NCI-H1694 (cell line): Measurements from ENCODE around the gene MTMR3.

Source experiments
- DNase-seq: peaks from one replicate; lab custom pipeline; 2025; lab: John Stamatoyannopoulos, UW

MTMR3 gene

DNA sequence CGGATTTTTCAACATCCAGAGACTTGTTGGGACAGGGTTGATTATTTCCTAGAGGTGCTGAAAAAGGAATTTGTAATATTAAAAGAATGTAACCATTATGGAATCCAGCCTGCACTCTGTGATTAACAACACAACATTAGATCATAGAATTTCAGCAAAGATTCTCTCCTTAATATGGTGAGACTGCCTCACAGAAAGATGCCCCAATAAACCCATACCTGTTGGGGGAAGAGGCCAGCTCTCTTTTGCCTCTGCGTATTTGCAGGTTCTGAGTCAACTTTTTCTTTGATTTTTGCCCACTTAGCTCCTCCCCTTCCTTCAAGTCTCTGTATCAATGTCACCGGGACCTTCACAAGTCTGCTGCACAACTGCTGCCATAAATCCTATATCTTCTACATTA is 12.4 kb upstream of the MTMR3 start:
- DNase-seq, result no peak

GRCh38 chr22:29871684-29872083 is 11.3 kb upstream of the MTMR3 start:
- DNase-seq, result peak; percentile 68

- no peak for DNase-seq
Measured at GRCh38 chr22:29872144-29872893, 10.7 kb upstream of the MTMR3 start.

DNA sequence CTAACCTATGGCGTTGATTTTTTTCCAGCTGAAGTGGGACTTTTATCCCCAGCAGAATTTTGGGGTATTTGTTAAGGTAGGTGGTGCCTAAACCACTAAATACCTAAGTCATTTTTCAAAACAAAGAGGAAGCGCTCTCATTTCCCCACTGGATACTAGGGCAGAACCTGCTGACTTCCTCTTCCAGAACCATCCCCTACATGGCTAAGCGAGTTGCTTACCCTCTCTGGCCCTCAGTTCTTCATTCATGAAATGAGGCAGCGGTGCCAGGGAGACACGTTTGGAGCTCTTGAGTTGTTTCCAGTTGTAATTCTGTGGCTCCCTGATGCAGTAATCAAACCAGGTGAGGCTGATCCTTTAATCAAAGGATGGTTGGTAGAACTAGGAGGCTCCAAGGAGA is 10.0 kb upstream of the MTMR3 start:
- DNase-seq, result no peak

GRCh38 chr22:29873943-29874342 is 9.0 kb upstream of the MTMR3 start:
- no peak for DNase-seq

DNA sequence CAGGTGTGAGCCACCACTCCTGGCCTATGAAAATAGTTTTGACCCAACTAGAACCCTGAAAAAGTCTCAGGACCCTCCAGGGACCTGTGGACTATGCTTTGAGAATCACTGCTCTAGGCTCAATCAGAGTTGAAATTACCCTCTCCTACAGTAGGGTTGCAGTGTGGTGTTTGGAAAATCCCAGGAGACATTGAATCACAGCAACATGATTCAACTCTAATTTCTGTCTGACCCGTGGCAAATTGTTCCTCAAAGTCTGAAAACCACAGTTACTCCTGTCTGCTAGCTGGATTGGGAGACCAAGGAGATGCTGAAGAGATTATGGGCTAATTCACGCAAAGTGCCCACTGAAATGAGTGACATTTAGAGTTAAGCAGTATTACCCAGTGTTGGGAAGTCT is 5.4 kb upstream of the MTMR3 start:
- DNase-seq, result no peak

DNA sequence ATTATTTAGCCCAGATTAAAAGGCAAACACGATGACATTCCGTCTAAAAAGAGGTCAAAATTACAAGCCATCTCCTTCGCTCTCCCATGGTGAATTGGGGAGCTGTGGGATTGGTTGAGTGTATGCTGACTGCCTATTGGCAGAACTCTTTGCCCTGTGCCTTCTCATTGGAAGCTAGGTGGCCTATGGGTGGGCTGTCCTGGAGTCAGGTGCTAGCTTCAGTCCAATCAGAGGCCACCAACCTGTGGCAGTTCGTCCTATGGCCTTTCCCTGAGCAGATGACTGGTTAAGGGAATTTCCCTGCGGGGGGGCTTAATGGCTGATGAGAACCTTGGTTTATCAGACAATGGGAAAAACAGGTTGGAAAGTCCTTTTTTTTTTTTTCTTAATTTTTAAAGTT is 3.2 kb upstream of the MTMR3 start:
- no peak for DNase-seq

GRCh38 chr22:29882716-29883044 is 294 bp upstream of the MTMR3 start:
- no peak for DNase-seq

DNA sequence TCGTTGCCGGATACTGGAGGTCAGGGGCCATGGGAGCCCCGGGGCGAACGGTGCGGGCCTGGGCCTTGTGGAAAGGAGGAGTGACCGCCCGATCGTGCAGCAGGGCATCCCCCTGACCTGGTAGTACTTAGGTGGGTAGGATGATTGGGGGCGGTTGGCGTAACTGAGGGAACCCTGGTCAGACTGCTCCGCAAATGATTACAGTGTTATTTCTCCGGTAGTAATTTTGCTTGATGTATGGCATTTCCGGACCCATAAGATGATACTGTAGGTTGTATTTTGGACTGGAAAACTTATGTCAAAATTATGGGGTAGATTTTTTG is 762 bp downstream of the MTMR3 start:
- DNase-seq, result no peak

GRCh38 chr22:29885610-29886009 is 2.6 kb downstream of the MTMR3 start:
- no peak for DNase-seq

GRCh38 chr22:29886596-29886995 is 3.6 kb downstream of the MTMR3 start:
- DNase-seq, result no peak

DNA sequence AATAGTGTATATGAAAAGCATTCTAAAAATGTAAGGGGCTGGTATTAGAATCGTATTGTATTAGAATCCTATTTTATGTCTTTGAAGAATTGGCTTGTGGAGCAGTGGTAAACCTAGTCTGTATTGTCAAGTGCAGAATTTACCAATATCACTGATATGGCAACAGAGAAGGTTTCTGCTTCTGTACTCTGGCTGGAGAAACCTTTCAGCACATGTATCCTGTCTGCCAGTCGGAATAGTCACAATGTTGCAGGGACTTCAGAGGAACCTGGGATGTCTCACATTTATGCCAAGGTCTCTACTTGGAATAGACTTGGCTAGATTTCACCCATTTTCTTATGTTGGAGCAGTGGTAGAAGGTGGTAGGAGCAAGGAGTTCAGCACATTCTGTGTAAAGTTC is 4.4 kb downstream of the MTMR3 start:
- no peak for DNase-seq

DNA sequence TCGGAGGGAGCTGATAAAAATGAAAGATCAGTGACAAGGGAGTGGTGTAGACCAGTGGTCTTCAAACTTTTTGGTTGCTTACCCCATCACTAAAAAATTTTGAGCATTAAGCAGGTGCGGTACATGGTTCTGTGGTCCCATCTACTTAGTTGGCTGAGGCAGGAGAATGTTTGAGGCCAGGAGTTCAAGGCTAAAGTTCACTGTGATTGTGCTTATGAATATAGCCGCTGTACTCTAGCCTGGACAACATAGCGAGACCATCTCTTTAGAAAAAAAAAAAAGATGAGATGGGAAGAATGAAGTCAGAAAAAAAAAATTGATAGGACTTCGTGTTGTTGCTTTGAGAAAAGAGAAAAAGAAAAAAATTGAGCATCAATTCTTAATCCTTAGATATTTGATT is 7.8 kb downstream of the MTMR3 start:
- no peak for DNase-seq

- no peak for DNase-seq
Measured at GRCh38 chr22:29892315-29893156, 9.6 kb downstream of the MTMR3 start.

GRCh38 chr22:29901354-29901753 is 18.4 kb downstream of the MTMR3 start:
- DNase-seq, result no peak

- DNase-seq, result no peak
Measured at GRCh38 chr22:29903371-29903770, 20.4 kb downstream of the MTMR3 start.

GRCh38 chr22:29904020-29904419 is 21.0 kb downstream of the MTMR3 start:
- no peak for DNase-seq

DNA sequence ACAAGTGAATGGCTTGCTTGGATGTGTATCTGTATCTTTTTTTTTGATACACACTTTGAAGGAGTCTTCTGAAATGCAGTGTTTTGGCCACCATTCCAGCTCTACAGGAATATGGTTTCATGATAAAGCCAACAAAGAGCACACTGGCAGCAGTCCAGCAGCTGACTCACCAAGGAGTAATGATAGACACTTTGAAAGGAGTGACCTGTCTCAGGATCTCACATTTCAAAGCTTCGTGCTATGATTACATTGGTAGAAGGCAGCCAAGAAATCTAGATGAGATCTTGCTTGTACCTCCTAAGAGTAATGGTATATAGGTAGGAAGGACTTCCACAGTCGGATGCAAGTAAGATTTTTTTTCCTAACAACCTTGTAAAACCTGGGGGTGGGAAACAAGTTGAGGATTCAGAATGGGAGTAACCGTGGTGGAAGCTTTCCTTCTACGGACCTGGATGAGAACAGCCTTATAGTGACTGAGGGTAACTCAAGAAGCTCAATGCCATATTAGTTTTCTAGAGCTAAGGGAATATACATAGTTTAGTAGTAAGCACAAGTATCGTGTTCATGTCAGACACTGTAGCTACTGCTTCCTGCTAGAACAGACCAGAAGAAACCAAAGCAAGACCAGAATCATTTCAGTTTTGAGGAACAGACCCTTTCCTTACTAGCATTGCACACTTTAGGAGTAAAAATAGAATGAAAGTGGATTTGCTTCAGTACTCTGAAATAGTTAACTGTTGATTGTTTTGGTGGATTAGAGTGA is 25.0 kb downstream of the MTMR3 start:
- DNase-seq, result peak; percentile 14

DNA sequence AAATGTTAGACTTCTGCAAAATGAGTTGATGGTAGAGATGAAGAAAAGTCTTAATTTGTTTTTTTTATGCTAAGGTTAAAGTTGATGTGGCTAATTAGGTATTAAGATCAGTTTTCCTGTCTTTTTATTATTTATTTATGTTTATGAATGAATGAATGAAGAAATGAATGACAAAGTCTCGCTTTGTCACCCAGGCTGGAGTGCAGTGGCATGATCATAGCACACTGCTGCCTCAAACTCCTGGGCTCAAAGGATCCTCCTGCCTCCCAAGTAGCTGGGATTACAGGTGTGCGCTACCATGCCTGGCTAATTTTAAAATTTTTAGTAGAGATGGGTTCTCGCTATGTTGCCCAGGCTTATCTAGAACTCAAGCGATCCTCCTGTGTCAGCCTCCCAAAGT is 29.2 kb downstream of the MTMR3 start:
- DNase-seq, result no peak

DNA sequence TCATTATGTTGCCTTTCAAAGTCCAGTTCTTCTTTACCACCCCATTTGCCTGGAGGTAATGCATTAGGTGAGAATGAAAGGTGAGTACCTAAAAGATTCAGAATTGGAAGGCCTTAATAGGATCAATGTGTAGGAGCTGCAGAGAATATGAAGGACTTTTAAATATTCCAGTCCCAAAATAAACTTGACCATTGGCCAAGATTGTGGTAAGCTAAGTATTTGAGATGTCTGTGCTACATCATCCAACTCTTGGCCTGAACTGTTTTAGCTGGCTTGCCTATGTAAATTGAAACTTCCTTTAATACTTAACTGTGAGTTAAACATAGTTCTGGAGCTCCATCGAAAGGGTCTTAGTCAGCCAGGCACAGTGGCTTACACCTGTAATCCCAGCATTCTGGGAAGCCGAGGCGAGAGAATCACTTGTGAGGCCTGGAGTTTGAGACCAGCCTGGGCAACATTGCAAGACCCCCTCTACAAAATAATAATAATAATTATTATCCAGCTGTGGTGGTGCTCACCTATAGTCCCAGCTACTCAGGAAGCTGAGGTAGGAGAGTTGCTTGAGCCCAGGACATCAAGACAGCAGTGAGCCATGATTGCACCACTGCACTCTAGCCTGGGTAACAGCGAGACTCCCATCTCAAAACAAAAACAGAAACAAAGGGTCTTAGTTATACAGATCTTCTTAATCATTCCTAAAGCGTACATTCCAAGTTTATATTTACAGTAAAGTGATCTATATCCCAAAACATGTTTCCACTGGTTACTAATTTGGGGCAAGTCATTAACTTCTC is 29.8 kb downstream of the MTMR3 start:
- DNase-seq, result no peak

GRCh38 chr22:29914165-29914564 is 31.2 kb downstream of the MTMR3 start:
- DNase-seq, result no peak

- DNase-seq, result no peak
Measured at GRCh38 chr22:29914991-29915533, 32.1 kb downstream of the MTMR3 start.
